Liver (tissue), 9 donors: ENCODE data around the gene IKBKG. TPM values are rescaled to one million over a fixed set of nuclear protein-coding genes. Genes with fewer than 3 reads are reported as not detected.
A peak's percentile ranks its signal among the peaks of the same experiment; 100 is the strongest.

ENCODE experiments used
- DNase-seq: peaks from one replicate; pipeline ENCODE4 v3.0.0-alpha.2; 2017; ENCODE audit warnings: low spot score
- H3K27ac ChIP-seq, 2 donors: one replicate each; pipeline ENCODE4 v1.7.0; 2013; ENCODE audit warnings: inconsistent platforms in 2 of 2, low read length in 2 of 2, control low read depth in 1 of 2, low read depth in 1 of 2, mild to moderate bottlenecking in 1 of 2
- H3K27me3 ChIP-seq, 4 donors: one replicate each; pipeline versions ENCODE4 v1.6.1 to v1.7.0; 2013; ENCODE audit warnings: low read length in 3 of 4, inconsistent platforms in 1 of 4, mild to moderate bottlenecking in 1 of 4, moderate library complexity in 1 of 4; ENCODE audit not compliant: control insufficient read depth in 4 of 4, insufficient read depth in 4 of 4
- H3K36me3 ChIP-seq, 4 donors: one replicate each; pipeline versions ENCODE4 v1.6.1 to v1.7.0; 2013; ENCODE audit warnings: low read length in 3 of 4, mild to moderate bottlenecking in 3 of 4, low read depth in 1 of 4, moderate library complexity in 1 of 4; ENCODE audit not compliant: control insufficient read depth in 4 of 4, insufficient read depth in 3 of 4
- H3K4me1 ChIP-seq, 4 donors: one replicate each; pipeline versions ENCODE4 v1.6.1 to v1.7.0; 2013; ENCODE audit warnings: low read length in 3 of 4, mild to moderate bottlenecking in 3 of 4, moderate library complexity in 1 of 4; ENCODE audit not compliant: control insufficient read depth in 4 of 4, insufficient read depth in 4 of 4
- H3K4me3 ChIP-seq, 3 donors: one replicate each; pipeline versions ENCODE4 v1.6.1 to v1.7.0; 2013; ENCODE audit warnings: low read length in 3 of 3, control low read depth in 1 of 3, low read depth in 1 of 3, mild to moderate bottlenecking in 1 of 3
- H3K9ac ChIP-seq, 2 donors: one replicate each; pipeline ENCODE4 v1.7.0; 2013; ENCODE audit warnings: low read length in 2 of 2, mild to moderate bottlenecking in 2 of 2, moderate library complexity in 2 of 2, control low read depth in 1 of 2, low read depth in 1 of 2
- H3K9me3 ChIP-seq, 4 donors: one replicate each; pipeline versions ENCODE4 v1.6.1 to v1.7.0; 2013; ENCODE audit warnings: low read length in 3 of 4; ENCODE audit not compliant: control insufficient read depth in 4 of 4
- ATF3 ChIP-seq: IDR thresholded peaks from 2 replicates; pipeline ENCODE4 v1.6.1; 2016; ENCODE audit warnings: antibody characterized with exemption
- EGR1 ChIP-seq, 2 donors: IDR thresholded peaks; 2 replicates each; pipeline ENCODE4 v1.6.1; 2016 to 2018; ENCODE audit warnings: antibody characterized with exemption in 2 of 2, low read depth in 2 of 2
- FOXA1 ChIP-seq: IDR thresholded peaks from 2 replicates; pipeline ENCODE4 v1.6.1; 2016; ENCODE audit warnings: antibody characterized with exemption
- HNF4A ChIP-seq, 2 donors: conservative IDR thresholded peaks; 2 replicates each; pipeline ENCODE4 v1.6.1; 2016; ENCODE audit warnings: antibody characterized with exemption in 2 of 2, mild to moderate bottlenecking in 2 of 2
- HNF4G ChIP-seq: IDR thresholded peaks from 2 replicates; pipeline ENCODE4 v1.6.1; 2016; ENCODE audit warnings: antibody characterized with exemption
- JUND ChIP-seq, 2 donors: IDR thresholded peaks; 2 replicates each; pipeline ENCODE4 v1.6.1; 2016; ENCODE audit warnings: antibody characterized with exemption in 2 of 2
- NR2F2 ChIP-seq: IDR thresholded peaks from 2 replicates; pipeline ENCODE4 v1.6.1; 2016; ENCODE audit warnings: antibody characterized with exemption
- TAF1 ChIP-seq: conservative IDR thresholded peaks from 2 replicates; pipeline ENCODE4 v1.6.1; 2016; ENCODE audit warnings: antibody characterized with exemption, mild to moderate bottlenecking
- YY1 ChIP-seq: IDR thresholded peaks from 2 replicates; pipeline ENCODE4 v1.6.1; 2016; ENCODE audit warnings: antibody characterized with exemption, mild to moderate bottlenecking
- whole genome bisulfite sequencing: extraction: QIAGEN DNeasy Blood & Tissue Kit; methylation state at CpG from one replicate; pipeline ENCODE4 v1.1.7; 2013; 5-methylcytosine and 5-hydroxymethylcytosine counted together
- polyA plus RNA-seq, 2 donors: library from polyadenylated mRNA; stranded (reverse) in 1 of 2; unstranded in 1 of 2; fragments of 200-250 nt in 1 of 2; fragments of >200 nt in 1 of 2; fragmentation: Nextera tagmentation in 1 of 2; extraction: Ambion mirVana in 1 of 2; gene quantifications; one replicate each; pipeline versions ENCODE4 v1.2.1 to v1.2.3, GENCODE V29; 2013 to 2015
- total RNA-seq, 2 donors: library from RNA; depleted of rRNA; stranded (reverse); fragments of >200 nt; gene quantifications; one replicate each; pipeline ENCODE4 v1.2.3, GENCODE V29; 2014
- TF ChIP-seq, protein P1 (sequence below): fragments of 150-350 bp; IDR thresholded peaks from 2 replicates; pipeline ENCODE4 v1.5.1; 2017; ENCODE audit warnings: improper control_type of control experiment, low read depth, low read length; ENCODE audit not compliant: missing input control
- TF ChIP-seq, protein P2 (sequence below): IDR thresholded peaks from 2 replicates; pipeline ENCODE4 v1.6.1; 2016; ENCODE audit warnings: antibody characterized with exemption
- TF ChIP-seq, protein P3 (sequence below): IDR thresholded peaks from 2 replicates; pipeline ENCODE4 v1.6.1; 2016; ENCODE audit warnings: antibody characterized with exemption, mild to moderate bottlenecking
- donor health status: healthy.
- donor health status: healthy.
- donor health status: healthy.
- donor health status: healthy.
- donor health status: healthy.

IKBKG gene
- total and polyA plus RNA-seq, 4 donors: 17.1 to 74.1 (median 36.0) TPM

GRCh38 chrX:154517101-154517781 lies 30.2 kb upstream of the IKBKG start (continued):
- TF ChIP-seq, protein P1, sequence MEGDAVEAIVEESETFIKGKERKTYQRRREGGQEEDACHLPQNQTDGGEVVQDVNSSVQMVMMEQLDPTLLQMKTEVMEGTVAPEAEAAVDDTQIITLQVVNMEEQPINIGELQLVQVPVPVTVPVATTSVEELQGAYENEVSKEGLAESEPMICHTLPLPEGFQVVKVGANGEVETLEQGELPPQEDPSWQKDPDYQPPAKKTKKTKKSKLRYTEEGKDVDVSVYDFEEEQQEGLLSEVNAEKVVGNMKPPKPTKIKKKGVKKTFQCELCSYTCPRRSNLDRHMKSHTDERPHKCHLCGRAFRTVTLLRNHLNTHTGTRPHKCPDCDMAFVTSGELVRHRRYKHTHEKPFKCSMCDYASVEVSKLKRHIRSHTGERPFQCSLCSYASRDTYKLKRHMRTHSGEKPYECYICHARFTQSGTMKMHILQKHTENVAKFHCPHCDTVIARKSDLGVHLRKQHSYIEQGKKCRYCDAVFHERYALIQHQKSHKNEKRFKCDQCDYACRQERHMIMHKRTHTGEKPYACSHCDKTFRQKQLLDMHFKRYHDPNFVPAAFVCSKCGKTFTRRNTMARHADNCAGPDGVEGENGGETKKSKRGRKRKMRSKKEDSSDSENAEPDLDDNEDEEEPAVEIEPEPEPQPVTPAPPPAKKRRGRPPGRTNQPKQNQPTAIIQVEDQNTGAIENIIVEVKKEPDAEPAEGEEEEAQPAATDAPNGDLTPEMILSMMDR: no peak
- TF ChIP-seq NR2F2 (no peak), JUND (IDR thresholded peaks at IDR 0.05) (no peak), HNF4A (conservative IDR thresholded peaks at IDR 0.05) (peak; percentile 55 to 65)

DNA sequence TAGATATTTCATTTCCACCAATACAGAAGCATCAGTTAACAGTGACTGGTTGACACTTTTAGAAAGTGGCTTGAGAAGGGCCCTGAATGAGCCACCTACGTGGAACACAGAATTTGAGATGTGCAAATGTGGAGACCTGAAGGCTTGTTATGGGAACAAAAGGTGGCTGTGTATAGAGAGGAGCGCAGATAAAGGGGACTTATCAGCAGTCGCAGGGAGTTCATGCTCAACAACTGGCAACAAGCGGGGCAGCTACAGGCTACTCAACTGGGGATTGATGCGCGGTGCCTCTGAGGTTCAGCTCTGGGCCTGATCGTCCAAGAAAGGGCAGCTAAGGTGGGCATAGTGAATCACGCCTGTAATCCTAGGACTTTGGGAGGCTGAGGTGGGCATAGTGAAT lies 28.0 kb upstream of the IKBKG start:
- TF ChIP-seq EGR1 (IDR thresholded peaks at IDR 0.05; ENCODE audit: low read depth in 2 of 2) (no peak), JUND (IDR thresholded peaks at IDR 0.05) (no peak)
- TF ChIP-seq, protein P2, sequence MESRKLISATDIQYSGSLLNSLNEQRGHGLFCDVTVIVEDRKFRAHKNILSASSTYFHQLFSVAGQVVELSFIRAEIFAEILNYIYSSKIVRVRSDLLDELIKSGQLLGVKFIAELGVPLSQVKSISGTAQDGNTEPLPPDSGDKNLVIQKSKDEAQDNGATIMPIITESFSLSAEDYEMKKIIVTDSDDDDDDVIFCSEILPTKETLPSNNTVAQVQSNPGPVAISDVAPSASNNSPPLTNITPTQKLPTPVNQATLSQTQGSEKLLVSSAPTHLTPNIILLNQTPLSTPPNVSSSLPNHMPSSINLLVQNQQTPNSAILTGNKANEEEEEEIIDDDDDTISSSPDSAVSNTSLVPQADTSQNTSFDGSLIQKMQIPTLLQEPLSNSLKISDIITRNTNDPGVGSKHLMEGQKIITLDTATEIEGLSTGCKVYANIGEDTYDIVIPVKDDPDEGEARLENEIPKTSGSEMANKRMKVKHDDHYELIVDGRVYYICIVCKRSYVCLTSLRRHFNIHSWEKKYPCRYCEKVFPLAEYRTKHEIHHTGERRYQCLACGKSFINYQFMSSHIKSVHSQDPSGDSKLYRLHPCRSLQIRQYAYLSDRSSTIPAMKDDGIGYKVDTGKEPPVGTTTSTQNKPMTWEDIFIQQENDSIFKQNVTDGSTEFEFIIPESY: no peak
- TF ChIP-seq, protein P1: no peak
- Histone ChIP-seq H3K27ac (no peak overlapping the region), H3K9me3 (no peaks in the 10 kb centered on the region), H3K4me3 (no peak overlapping the region), H3K9ac (no peak overlapping the region), H3K4me1 (peaks cover 0 to 20% (median 11%) of the 10 kb centered on the region in 4 donors), H3K36me3 (no peaks in the 10 kb centered on the region), H3K27me3 (no peaks in the 10 kb centered on the region)
- DNase-seq: no peak
- 97% methylated on average over 8 of the region's 8 CpGs for WGBS

GRCh38 chrX:154525606-154526490 lies 21.6 kb upstream of the IKBKG start:
- Histone ChIP-seq H3K4me3 (no peak overlapping the region), H3K36me3 (no peaks in the 10 kb centered on the region), H3K27ac (no peak overlapping the region), H3K4me1 (peaks cover 0 to 4% (median 1%) of the 10 kb centered on the region in 4 donors), H3K9me3 (no peaks in the 10 kb centered on the region), H3K9ac (peak overlapping the region in 1 of 2 donors; percentile 28), H3K27me3 (no peaks in the 10 kb centered on the region)
- TF ChIP-seq HNF4G: no peak
- no peak for TF ChIP-seq NR2F2
- no peak for TF ChIP-seq TAF1
- TF ChIP-seq YY1: no peak
- TF ChIP-seq, protein P2: no peak
- TF ChIP-seq, protein P3, sequence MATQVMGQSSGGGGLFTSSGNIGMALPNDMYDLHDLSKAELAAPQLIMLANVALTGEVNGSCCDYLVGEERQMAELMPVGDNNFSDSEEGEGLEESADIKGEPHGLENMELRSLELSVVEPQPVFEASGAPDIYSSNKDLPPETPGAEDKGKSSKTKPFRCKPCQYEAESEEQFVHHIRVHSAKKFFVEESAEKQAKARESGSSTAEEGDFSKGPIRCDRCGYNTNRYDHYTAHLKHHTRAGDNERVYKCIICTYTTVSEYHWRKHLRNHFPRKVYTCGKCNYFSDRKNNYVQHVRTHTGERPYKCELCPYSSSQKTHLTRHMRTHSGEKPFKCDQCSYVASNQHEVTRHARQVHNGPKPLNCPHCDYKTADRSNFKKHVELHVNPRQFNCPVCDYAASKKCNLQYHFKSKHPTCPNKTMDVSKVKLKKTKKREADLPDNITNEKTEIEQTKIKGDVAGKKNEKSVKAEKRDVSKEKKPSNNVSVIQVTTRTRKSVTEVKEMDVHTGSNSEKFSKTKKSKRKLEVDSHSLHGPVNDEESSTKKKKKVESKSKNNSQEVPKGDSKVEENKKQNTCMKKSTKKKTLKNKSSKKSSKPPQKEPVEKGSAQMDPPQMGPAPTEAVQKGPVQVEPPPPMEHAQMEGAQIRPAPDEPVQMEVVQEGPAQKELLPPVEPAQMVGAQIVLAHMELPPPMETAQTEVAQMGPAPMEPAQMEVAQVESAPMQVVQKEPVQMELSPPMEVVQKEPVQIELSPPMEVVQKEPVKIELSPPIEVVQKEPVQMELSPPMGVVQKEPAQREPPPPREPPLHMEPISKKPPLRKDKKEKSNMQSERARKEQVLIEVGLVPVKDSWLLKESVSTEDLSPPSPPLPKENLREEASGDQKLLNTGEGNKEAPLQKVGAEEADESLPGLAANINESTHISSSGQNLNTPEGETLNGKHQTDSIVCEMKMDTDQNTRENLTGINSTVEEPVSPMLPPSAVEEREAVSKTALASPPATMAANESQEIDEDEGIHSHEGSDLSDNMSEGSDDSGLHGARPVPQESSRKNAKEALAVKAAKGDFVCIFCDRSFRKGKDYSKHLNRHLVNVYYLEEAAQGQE: no peak
- no peak for TF ChIP-seq ATF3
- TF ChIP-seq FOXA1: no peak
- DNase-seq: no peak
- 90% methylated on average over 14 of the region's 14 CpGs for whole genome bisulfite sequencing
